A549 (cell line): ENCODE measurements around the gene MYEF2. TPM values are rescaled to one million over a fixed set of nuclear protein-coding genes. Genes with fewer than 3 reads are reported as not detected.

Experiments used
- ATAC-seq, 2 experiments: fragments of 200-7000 bp in 1 of 2; fragments of >200 bp in 1 of 2; cut with Nextera tagmentation in 1 of 2; cut with Tn5 transposase in 1 of 2; 3 replicates each; pipeline versions ENCODE4 v1.8.0 to v1.9.1; 2018 to 2020; ENCODE audit warnings: mild to moderate bottlenecking in 1 of 2, moderate library complexity in 1 of 2
- CTCF ChIA-PET: fragments of 300-600 bp; sonication (Branson Sonifier 250); formaldehyde crosslinking; extraction: SDS; loops from one replicate; lab custom pipeline; 2021; ENCODE audit warnings: antibody characterized with exemption, inconsistent platforms; lab: Yijun Ruan, JAX
- POLR2A ChIA-PET: fragments of 350-600 bp; formaldehyde crosslinking; extraction: SDS; loops from one replicate; lab custom pipeline; 2021; ENCODE audit warnings: antibody characterized with exemption, inconsistent platforms; lab: Yijun Ruan, JAX
- DNase-seq, 2 experiments: peaks; one replicate each; pipeline versions ENCODE4 v3.0.0 to v3.0.0-alpha.2; 2011 to 2016; ENCODE audit warnings: low read depth in 1 of 2, low spot score in 1 of 2
- FAIRE-seq: peaks from 2 replicates; lab custom pipeline; 2011; peaks lifted over from hg19 to GRCh38; lab: Jason Lieb, UNC
- H3K27ac ChIP-seq, 2 experiments: fragments of >200 bp; sonication (Bioruptor Twin); formaldehyde crosslinking; 3 replicates each; pipeline ENCODE4 v1.5.1; 2016 to 2017
- H3K4me1 ChIP-seq: fragments of >200 bp; sonication (Bioruptor Twin); formaldehyde crosslinking; 3 replicates; pipeline ENCODE4 v1.6.1; 2016
- H3K4me2 ChIP-seq: fragments of >200 bp; sonication (Bioruptor Twin); formaldehyde crosslinking; 3 replicates; pipeline ENCODE4 v1.6.1; 2016
- H3K4me3 ChIP-seq: fragments of >200 bp; sonication (Bioruptor Twin); formaldehyde crosslinking; 3 replicates; pipeline ENCODE4 v1.5.1; 2016
- H3K9me3 ChIP-seq: fragments of >200 bp; sonication (Bioruptor Twin); formaldehyde crosslinking; 3 replicates; pipeline ENCODE4 v1.6.1; 2016
- CBX2 ChIP-seq: fragments of 200-600 bp; sonication (generic); IDR thresholded peaks from 2 replicates; pipeline ENCODE4 v1.6.1; 2016; ENCODE audit warnings: low read depth, mild to moderate bottlenecking, borderline replicate concordance
- CHD2 ChIP-seq: fragments of 150-350 bp; IDR thresholded peaks from 2 replicates; pipeline ENCODE4 v1.6.1; 2014; ENCODE audit warnings: low read length; ENCODE audit not compliant: partially characterized antibody
- EHF ChIP-seq: fragments of 250-450 bp; sonication (Bioruptor Pico); IDR thresholded peaks from 2 replicates; pipeline ENCODE4 v1.5.0; 2020; ENCODE audit warnings: mild to moderate bottlenecking
- EHMT2 ChIP-seq: fragments of 200-600 bp; sonication (generic); IDR thresholded peaks from 2 replicates; pipeline ENCODE4 v1.6.1; 2016; ENCODE audit warnings: antibody characterized with exemption, low read depth, mild to moderate bottlenecking, moderate library complexity
- FOXS1 ChIP-seq: fragments of 250-450 bp; sonication (Bioruptor Pico); IDR thresholded peaks from 2 replicates; pipeline ENCODE4 v1.5.0; 2020; ENCODE audit warnings: mild to moderate bottlenecking, moderate library complexity
- HEYL ChIP-seq: fragments of 250-450 bp; sonication (Bioruptor Pico); IDR thresholded peaks from 2 replicates; pipeline ENCODE4 v1.8.0; 2021; ENCODE audit warnings: mild to moderate bottlenecking, moderate library complexity
- HOXA7 ChIP-seq: fragments of 250-450 bp; sonication (Bioruptor Pico); IDR thresholded peaks from 2 replicates; pipeline ENCODE4 v1.5.0; 2020; ENCODE audit warnings: mild to moderate bottlenecking, moderate library complexity
- HOXB13 ChIP-seq: fragments of 250-450 bp; sonication (Bioruptor Pico); IDR thresholded peaks from 2 replicates; pipeline ENCODE4 v1.5.0; 2020; ENCODE audit warnings: low read depth, mild to moderate bottlenecking, moderate library complexity
- JUN ChIP-seq, 2 experiments: fragments of >200 bp; sonication (Bioruptor Twin); formaldehyde crosslinking; IDR thresholded peaks; 2 replicates in 1 of 2; 3 replicates in 1 of 2; pipeline ENCODE4 v1.6.1; 2016 to 2017
- KDM1A ChIP-seq: fragments of 200-600 bp; sonication (generic); IDR thresholded peaks from 2 replicates; pipeline ENCODE4 v1.6.1; 2016; ENCODE audit warnings: low read depth, mild to moderate bottlenecking
- KDM5A ChIP-seq: fragments of 200-600 bp; sonication (generic); IDR thresholded peaks from 2 replicates; pipeline ENCODE4 v1.6.1; 2016; ENCODE audit warnings: antibody characterized with exemption, mild to moderate bottlenecking
- MAZ ChIP-seq: fragments of 150-350 bp; IDR thresholded peaks from 2 replicates; pipeline ENCODE4 v1.6.1; 2014; ENCODE audit warnings: antibody characterized with exemption, low read depth, low read length, borderline replicate concordance
- MYC ChIP-seq: IDR thresholded peaks from 2 replicates; pipeline ENCODE4 v1.6.1; 2012; ENCODE audit warnings: mild to moderate bottlenecking, inconsistent platforms, low read length, improper control_type of control experiment, borderline replicate concordance
- NPAS2 ChIP-seq: fragments of 250-450 bp; sonication (Bioruptor Pico); IDR thresholded peaks from 2 replicates; pipeline ENCODE4 v1.8.0; 2022; ENCODE audit warnings: mild to moderate bottlenecking, moderate library complexity, borderline replicate concordance
- NR3C1 ChIP-seq: fragments of >200 bp; sonication (Bioruptor Twin); formaldehyde crosslinking; IDR thresholded peaks from 3 replicates; pipeline ENCODE4 v1.6.1; 2017
- PHF8 ChIP-seq: fragments of 200-600 bp; sonication (generic); IDR thresholded peaks from 2 replicates; pipeline ENCODE4 v1.6.1; 2016; ENCODE audit warnings: low read depth, mild to moderate bottlenecking, antibody characterized with exemption, moderate library complexity, borderline replicate concordance
- POLR2A ChIP-seq: IDR thresholded peaks from 2 replicates; pipeline ENCODE4 v1.6.1; 2012; ENCODE audit warnings: mild to moderate bottlenecking, low read length
- POLR2AphosphoS2 ChIP-seq: conservative IDR thresholded peaks from 2 replicates; pipeline ENCODE4 v1.6.1; 2012; ENCODE audit warnings: low read length, improper control_type of control experiment, inconsistent platforms
- RNF2 ChIP-seq: fragments of 200-600 bp; sonication (generic); IDR thresholded peaks from 2 replicates; pipeline ENCODE4 v1.6.1; 2016; ENCODE audit warnings: low read depth, mild to moderate bottlenecking, antibody characterized with exemption, moderate library complexity, borderline replicate concordance
- ZFP36 ChIP-seq: fragments of 450-650 bp; IDR thresholded peaks from 2 replicates; pipeline ENCODE4 v1.6.1; 2014; ENCODE audit warnings: borderline replicate concordance; ENCODE audit not compliant: partially characterized antibody
- WGBS: methylation state at CpG from one replicate; pipeline ENCODE4 v1.1.6; 2017; ENCODE audit errors: missing lambda C conversion rate; 5-methylcytosine and 5-hydroxymethylcytosine counted together
- polyA plus RNA-seq, 4 experiments: library from polyadenylated mRNA; depleted of rRNA in 3 of 4; stranded (reverse); fragments of >200 nt; fragmentation: RNase III in 1 of 4; extraction: RNeasy Plus Mini Kit Qiagen cat#74134 plus additional on column Dnase treatment in 1 of 4; gene quantifications; 2 replicates in 3 of 4; 3 replicates in 1 of 4; pipeline ENCODE4 v1.2.3, GENCODE V29; 2011 to 2017
- TF ChIP-seq, protein P1 (sequence below): IDR thresholded peaks from 2 replicates; pipeline ENCODE4 v1.6.1; 2012
- TF ChIP-seq, protein P2 (sequence below): fragments of >200 bp; sonication (Bioruptor Twin); formaldehyde crosslinking; IDR thresholded peaks from 2 replicates; pipeline ENCODE4 v1.6.1; 2016
- TF ChIP-seq, protein P3 (sequence below): fragments of 250-450 bp; sonication (Bioruptor Pico); IDR thresholded peaks from 2 replicates; pipeline ENCODE4 v1.5.0; 2020; ENCODE audit warnings: low read depth, mild to moderate bottlenecking, moderate library complexity
- TF ChIP-seq, protein P4 (sequence below): fragments of 450-650 bp; IDR thresholded peaks from 2 replicates; pipeline ENCODE4 v1.6.1; 2014; ENCODE audit warnings: antibody characterized with exemption

MYEF2 gene
- polyA plus RNA-seq, 2 of the 4 experiments (the other 2 are of a cell fraction), result 50.0 to 56.1 TPM

DNA sequence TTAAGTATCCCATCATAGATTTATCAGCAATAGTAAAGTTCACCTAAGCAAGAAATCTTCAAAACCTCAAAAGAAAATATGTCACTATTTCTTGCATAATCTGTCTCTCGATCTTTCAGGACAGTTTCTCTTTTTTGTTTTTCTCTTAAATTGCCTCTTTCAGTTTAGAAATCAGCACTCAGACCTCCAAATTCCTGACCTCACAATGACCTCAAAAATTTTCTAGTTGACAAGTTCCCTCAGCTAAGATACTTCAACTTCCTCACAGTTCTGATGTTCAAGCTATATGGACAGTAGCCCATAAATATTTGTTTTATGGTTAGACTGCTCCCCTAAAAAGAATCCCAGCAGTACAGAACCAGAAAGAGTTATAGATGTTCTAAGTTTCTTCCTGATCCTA is 33.2 kb downstream of the MYEF2 start (continued):
- TF ChIP-seq, protein P1, sequence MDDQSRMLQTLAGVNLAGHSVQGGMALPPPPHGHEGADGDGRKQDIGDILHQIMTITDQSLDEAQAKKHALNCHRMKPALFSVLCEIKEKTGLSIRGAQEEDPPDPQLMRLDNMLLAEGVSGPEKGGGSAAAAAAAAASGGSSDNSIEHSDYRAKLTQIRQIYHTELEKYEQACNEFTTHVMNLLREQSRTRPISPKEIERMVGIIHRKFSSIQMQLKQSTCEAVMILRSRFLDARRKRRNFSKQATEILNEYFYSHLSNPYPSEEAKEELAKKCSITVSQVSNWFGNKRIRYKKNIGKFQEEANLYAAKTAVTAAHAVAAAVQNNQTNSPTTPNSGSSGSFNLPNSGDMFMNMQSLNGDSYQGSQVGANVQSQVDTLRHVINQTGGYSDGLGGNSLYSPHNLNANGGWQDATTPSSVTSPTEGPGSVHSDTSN, result no peak
- TF ChIP-seq, all 56 proteins: peak for 0

DNA sequence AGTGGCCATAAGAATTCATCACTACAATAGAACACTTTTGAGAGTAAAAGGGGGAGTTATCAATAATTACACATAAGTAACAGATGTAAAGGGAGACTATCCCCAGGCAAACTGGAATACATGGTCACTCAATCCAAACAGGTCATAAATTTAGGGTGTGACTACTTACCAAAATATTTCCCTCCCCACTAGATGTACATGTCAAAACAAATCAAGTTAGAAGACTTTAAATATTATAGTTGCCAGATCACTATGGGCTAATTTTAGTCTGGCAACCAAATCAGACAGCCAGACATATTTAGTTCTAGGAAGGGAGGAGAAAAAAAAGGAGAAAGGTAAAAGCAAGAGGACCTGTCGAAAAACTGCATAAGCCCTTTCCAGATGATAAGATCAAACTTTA is 34.2 kb downstream of the MYEF2 start:
- ATAC-seq, result no peak
- no peak overlapping the region for H3K4me2 ChIP-seq
- POLR2A ChIA-PET, result no interaction called here
- H3K4me3 ChIP-seq, result no peak overlapping the region
- no peaks in the 10 kb centered on the region for H3K9me3 ChIP-seq
- TF ChIP-seq FOXS1 (CRISPR knock-in tag), result no peak
- TF ChIP-seq HOXA7 (CRISPR knock-in tag), result no peak
- TF ChIP-seq, protein P2, sequence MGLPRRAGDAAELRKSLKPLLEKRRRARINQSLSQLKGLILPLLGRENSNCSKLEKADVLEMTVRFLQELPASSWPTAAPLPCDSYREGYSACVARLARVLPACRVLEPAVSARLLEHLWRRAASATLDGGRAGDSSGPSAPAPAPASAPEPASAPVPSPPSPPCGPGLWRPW, result no peak
- no peak for TF ChIP-seq JUN (IDR thresholded peaks at IDR 0.05)
- no peak for TF ChIP-seq CHD2
- TF ChIP-seq PHF8, result no peak
- TF ChIP-seq, protein P3, sequence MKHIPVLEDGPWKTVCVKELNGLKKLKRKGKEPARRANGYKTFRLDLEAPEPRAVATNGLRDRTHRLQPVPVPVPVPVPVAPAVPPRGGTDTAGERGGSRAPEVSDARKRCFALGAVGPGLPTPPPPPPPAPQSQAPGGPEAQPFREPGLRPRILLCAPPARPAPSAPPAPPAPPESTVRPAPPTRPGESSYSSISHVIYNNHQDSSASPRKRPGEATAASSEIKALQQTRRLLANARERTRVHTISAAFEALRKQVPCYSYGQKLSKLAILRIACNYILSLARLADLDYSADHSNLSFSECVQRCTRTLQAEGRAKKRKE, result no peak
- no peak for TF ChIP-seq EHMT2
- TF ChIP-seq POLR2A, result no peak
- no peak for TF ChIP-seq KDM5A
- no peak for TF ChIP-seq ZFP36
- no peak for FAIRE-seq
- 0 out of 3 replicates have a peak, but pooled peaks cover 3% of the 10 kb centered on the region for H3K4me1 ChIP-seq
- no peak overlapping the region for H3K27ac ChIP-seq
- no peak for DNase-seq
- CTCF ChIA-PET, result no interaction called here
- WGBS, result 84% methylated on average over 1 of the region's 1 CpG

DNA sequence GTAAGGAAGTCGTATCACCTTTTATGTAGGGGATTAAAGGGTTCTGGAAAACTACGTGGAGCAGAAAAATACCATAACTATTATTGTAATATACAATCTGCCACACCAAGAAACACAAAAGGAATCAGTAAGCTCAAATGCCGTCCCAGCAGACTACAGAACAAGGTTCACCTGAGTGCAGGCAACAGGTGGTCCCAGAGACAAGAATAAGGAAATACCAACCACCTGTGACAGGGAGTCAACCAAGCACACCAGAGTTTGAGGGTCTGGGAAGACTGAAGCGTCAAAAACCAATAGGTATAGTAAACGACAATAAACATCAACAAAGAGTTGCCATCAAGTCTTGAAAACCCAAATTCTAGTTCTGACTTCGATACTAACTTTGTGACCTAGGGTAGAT is 45.2 kb downstream of the MYEF2 start:
- WGBS, result 94% methylated on average over 6 of the region's 6 CpGs
- DNase-seq, result no peak
- H3K4me2 ChIP-seq, result no peak overlapping the region
- ChIA-PET CTCF (interaction anchor here (1.8 kb wide), 1 partner anchor 21 kb away, joined by 4 read pairs; no protein-coding TSS in a partner anchor), POLR2A (no interaction called here)
- H3K9me3 ChIP-seq, result no peaks in the 10 kb centered on the region
- no peak for FAIRE-seq
- no peaks in the 10 kb centered on the region for H3K4me1 ChIP-seq
- no peak overlapping the region for H3K4me3 ChIP-seq
- H3K27ac ChIP-seq, result no peak overlapping the region
- no peak for ATAC-seq
- no peak for TF ChIP-seq NR3C1
- no peak for TF ChIP-seq MAZ
- TF ChIP-seq CBX2, result no peak
- TF ChIP-seq HOXB13 (CRISPR knock-in tag), result no peak

DNA sequence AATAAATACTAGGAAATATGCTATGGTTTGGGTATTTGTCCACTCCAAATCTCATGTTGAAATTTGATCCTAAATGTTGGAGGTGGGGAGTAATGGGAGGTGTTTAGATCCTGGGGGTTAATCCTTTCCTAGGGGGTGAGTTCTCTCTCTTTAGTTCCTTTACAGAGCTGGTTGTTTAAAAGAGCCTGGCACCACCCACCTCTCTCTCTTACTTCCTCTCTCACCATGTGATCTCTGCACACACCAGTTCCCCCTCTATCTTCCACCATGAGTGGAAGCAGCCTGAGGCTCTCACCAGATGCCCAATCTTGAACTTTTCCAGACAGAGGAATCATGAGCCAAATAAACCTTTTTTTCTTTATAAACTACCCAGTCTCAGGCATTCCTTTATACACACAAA is 46.8 kb downstream of the MYEF2 start:
- Histone ChIP-seq H3K27ac (no peak overlapping the region), H3K4me2 (no peak overlapping the region), H3K9me3 (no peaks in the 10 kb centered on the region), H3K4me1 (no peaks in the 10 kb centered on the region), H3K4me3 (no peak overlapping the region)
- DNase-seq, result no peak
- no peak for FAIRE-seq
- CTCF ChIA-PET, result no interaction called here
- ATAC-seq, result no peak
- POLR2A ChIA-PET, result no interaction called here
- TF ChIP-seq, protein P4, sequence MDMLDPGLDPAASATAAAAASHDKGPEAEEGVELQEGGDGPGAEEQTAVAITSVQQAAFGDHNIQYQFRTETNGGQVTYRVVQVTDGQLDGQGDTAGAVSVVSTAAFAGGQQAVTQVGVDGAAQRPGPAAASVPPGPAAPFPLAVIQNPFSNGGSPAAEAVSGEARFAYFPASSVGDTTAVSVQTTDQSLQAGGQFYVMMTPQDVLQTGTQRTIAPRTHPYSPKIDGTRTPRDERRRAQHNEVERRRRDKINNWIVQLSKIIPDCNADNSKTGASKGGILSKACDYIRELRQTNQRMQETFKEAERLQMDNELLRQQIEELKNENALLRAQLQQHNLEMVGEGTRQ, result no peak
- no peak for TF ChIP-seq HEYL (CRISPR knock-in tag)
- no peak for TF ChIP-seq POLR2AphosphoS2
- no peak for TF ChIP-seq MYC
- no peak for TF ChIP-seq KDM1A
- TF ChIP-seq RNF2, result no peak
- no peak for TF ChIP-seq NPAS2
- TF ChIP-seq EHF (CRISPR knock-in tag), result no peak
